SH-SY5Y (cell line): ENCODE data around the gene NPTXR.

Experiments
- GATA2 ChIP-seq: IDR thresholded peaks from 2 replicates; pipeline ENCODE4 v1.6.1; 2011; ENCODE audit warnings: mild to moderate bottlenecking, low read depth, low read length
- GATA3 ChIP-seq: IDR thresholded peaks from 2 replicates; pipeline ENCODE4 v1.6.1; 2011; ENCODE audit warnings: low read depth, mild to moderate bottlenecking, low read length, moderate library complexity

DNA sequence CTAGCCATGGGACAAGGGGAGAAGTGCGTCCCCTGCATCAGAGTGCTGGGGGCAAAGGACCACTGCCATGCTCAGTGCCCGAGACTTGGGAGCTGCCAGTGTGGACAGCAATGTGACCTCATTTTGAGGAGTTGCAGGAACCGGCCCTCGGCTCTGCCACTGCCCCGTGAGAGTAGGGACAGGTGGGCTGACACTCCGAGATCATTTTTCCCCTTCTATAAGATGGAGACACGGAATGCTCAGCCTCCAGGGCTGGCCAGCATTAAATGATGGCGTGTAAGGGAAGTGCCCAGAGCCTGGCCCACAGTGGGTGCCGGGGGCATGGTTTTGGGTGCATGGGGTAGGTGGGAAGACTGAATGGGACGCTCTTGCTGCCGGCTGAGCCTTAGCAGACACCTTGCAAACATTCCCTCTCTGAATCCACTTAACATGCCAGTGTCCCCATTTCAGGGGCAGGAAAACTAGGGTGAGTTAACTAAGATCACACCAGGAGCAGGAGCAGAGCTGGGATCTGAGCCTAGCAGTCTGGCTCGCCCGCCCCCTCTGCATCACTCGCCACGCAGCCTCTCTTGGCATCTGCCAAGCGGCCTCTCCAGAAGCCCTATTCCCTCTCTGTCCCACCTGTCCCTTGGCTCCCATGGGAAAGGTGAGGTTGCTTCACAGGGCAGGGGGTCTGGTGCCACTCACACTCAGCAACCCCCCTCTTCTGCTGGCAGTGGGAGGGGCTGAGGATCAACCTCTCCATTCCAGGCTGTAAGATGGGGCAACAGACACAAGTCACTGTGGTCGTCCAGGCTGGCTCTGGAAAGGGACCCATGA is 13.6 kb downstream of the NPTXR start:
- TF ChIP-seq GATA3 (no peak), GATA2 (no peak)
